H9 (cell line): ENCODE results near the gene FUT1. TPM values are rescaled to one million over a fixed set of nuclear protein-coding genes. Genes with fewer than 3 reads are reported as not detected.

ENCODE experiments used
- DNase-seq: peaks from one replicate; pipeline ENCODE4 v3.0.0-alpha.2; 2017
- H2AFZ ChIP-seq: one replicate; pipeline ENCODE4 v1.6.1; 2013; ENCODE audit warnings: mild to moderate bottlenecking, low read length, control low read depth, moderate library complexity
- H2AK5ac ChIP-seq: 2 replicates; pipeline ENCODE4 v1.6.1; 2013; ENCODE audit warnings: low read length, control low read depth, mixed read lengths; ENCODE audit not compliant: insufficient read length
- H2BK120ac ChIP-seq: one replicate; pipeline ENCODE4 v1.6.1; 2013; ENCODE audit warnings: low read depth, mild to moderate bottlenecking, low read length, control low read depth, inconsistent platforms; ENCODE audit not compliant: poor library complexity, severe bottlenecking
- H2BK12ac ChIP-seq: 2 replicates; pipeline ENCODE4 v1.6.1; 2013; ENCODE audit warnings: low read length, control low read depth, mixed read lengths, low read depth; ENCODE audit not compliant: insufficient read length
- H2BK15ac ChIP-seq: 2 replicates; pipeline ENCODE4 v1.6.1; 2013; ENCODE audit warnings: low read depth, low read length, control low read depth
- H2BK20ac ChIP-seq: one replicate; pipeline ENCODE4 v1.6.1; 2013; ENCODE audit warnings: low read depth, mild to moderate bottlenecking, low read length, control low read depth, inconsistent platforms; ENCODE audit not compliant: poor library complexity, severe bottlenecking
- H2BK5ac ChIP-seq: 2 replicates; pipeline ENCODE4 v1.6.1; 2013; ENCODE audit warnings: low read length, control low read depth, mixed read lengths; ENCODE audit not compliant: insufficient read length
- H3K14ac ChIP-seq: 2 replicates; pipeline ENCODE4 v1.6.1; 2013; ENCODE audit warnings: low read length, control low read depth; ENCODE audit not compliant: insufficient read depth
- H3K18ac ChIP-seq: 2 replicates; pipeline ENCODE4 v1.6.1; 2013; ENCODE audit warnings: low read depth, mild to moderate bottlenecking, mixed read lengths, low read length, control low read depth; ENCODE audit not compliant: insufficient read length
- H3K23ac ChIP-seq: 2 replicates; pipeline ENCODE4 v1.6.1; 2013; ENCODE audit warnings: low read length, control low read depth, mixed read lengths, low read depth; ENCODE audit not compliant: insufficient read length
- H3K23me2 ChIP-seq: 2 replicates; pipeline ENCODE4 v1.6.1; 2013; ENCODE audit warnings: low read depth, mild to moderate bottlenecking, mixed read lengths, low read length, control low read depth; ENCODE audit not compliant: insufficient read length, poor library complexity, severe bottlenecking
- H3K27ac ChIP-seq: 2 replicates; pipeline ENCODE4 v1.5.1; 2013; ENCODE audit warnings: low read length, control low read depth, mixed read lengths, low read depth; ENCODE audit not compliant: insufficient read length
- H3K27me3 ChIP-seq: 2 replicates; pipeline ENCODE4 v1.6.1; 2013; ENCODE audit warnings: low read length, control low read depth, inconsistent platforms; ENCODE audit not compliant: insufficient read depth
- H3K4ac ChIP-seq: 2 replicates; pipeline ENCODE4 v1.6.1; 2013; ENCODE audit warnings: low read depth, mild to moderate bottlenecking, control low read depth, inconsistent platforms, low read length, moderate library complexity
- H3K4me1 ChIP-seq: 2 replicates; pipeline ENCODE4 v1.6.1; 2013; ENCODE audit warnings: low read length, control low read depth, inconsistent platforms; ENCODE audit not compliant: insufficient read depth
- H3K4me2 ChIP-seq: 2 replicates; pipeline ENCODE4 v1.6.1; 2013; ENCODE audit warnings: low read length, control low read depth, mixed read lengths; ENCODE audit not compliant: insufficient read length, insufficient read depth
- H3K56ac ChIP-seq: 2 replicates; pipeline ENCODE4 v1.6.1; 2013; ENCODE audit warnings: low read depth, mild to moderate bottlenecking, mixed read lengths, low read length, control low read depth; ENCODE audit not compliant: insufficient read length
- H3K79me1 ChIP-seq: 2 replicates; pipeline ENCODE4 v1.6.1; 2013; ENCODE audit warnings: low read depth, mild to moderate bottlenecking, moderate library complexity, low read length, control low read depth, inconsistent platforms; ENCODE audit not compliant: insufficient read depth, poor library complexity, severe bottlenecking
- H3K79me2 ChIP-seq: 2 replicates; pipeline ENCODE4 v1.6.1; 2013; ENCODE audit warnings: low read length, control low read depth, inconsistent platforms; ENCODE audit not compliant: insufficient read depth
- H3K9ac ChIP-seq: 2 replicates; pipeline ENCODE4 v1.6.1; 2013; ENCODE audit warnings: low read length, control low read depth, mixed read lengths; ENCODE audit not compliant: insufficient read length; ENCODE audit errors: extremely low read depth
- H3K9me3 ChIP-seq: one replicate; pipeline ENCODE4 v1.6.1; 2013; ENCODE audit warnings: low read depth, low read length, inconsistent platforms; ENCODE audit not compliant: control insufficient read depth
- H3T11ph ChIP-seq: one replicate; pipeline ENCODE4 v1.6.1; 2013; ENCODE audit warnings: mild to moderate bottlenecking, low read length, control low read depth, inconsistent platforms
- H4K20me1 ChIP-seq: one replicate; pipeline ENCODE4 v1.6.1; 2013; ENCODE audit not compliant: control insufficient read depth, insufficient read length, insufficient read depth
- H4K5ac ChIP-seq: 2 replicates; pipeline ENCODE4 v1.6.1; 2013; ENCODE audit warnings: low read depth, mild to moderate bottlenecking, mixed read lengths, low read length, control low read depth; ENCODE audit not compliant: insufficient read length
- H4K8ac ChIP-seq: replicated peaks from 2 replicates; pipeline ENCODE4 v1.6.1; 2013; ENCODE audit warnings: low read length, control low read depth, mixed read lengths, low read depth; ENCODE audit not compliant: insufficient read length
- H4K91ac ChIP-seq: 2 replicates; pipeline ENCODE4 v1.6.1; 2013; ENCODE audit warnings: low read depth, mild to moderate bottlenecking, moderate library complexity, mixed read lengths, low read length, control low read depth; ENCODE audit not compliant: insufficient read length
- H3K27ac Mint-ChIP-seq, 3 experiments: 2 replicates in 2 of 3; 3 replicates in 1 of 3; pipeline ENCODE4 v1.8.0; 2020 to 2021; ENCODE audit warnings: mixed read lengths in 3 of 3, mild to moderate bottlenecking in 1 of 3, moderate library complexity in 1 of 3
- H3K27me3 Mint-ChIP-seq: 2 replicates; pipeline ENCODE4 v1.8.0; 2021; ENCODE audit warnings: low read depth, mild to moderate bottlenecking, moderate library complexity, mixed read lengths
- H3K36me3 Mint-ChIP-seq, 3 experiments: 2 replicates in 2 of 3; 3 replicates in 1 of 3; pipeline ENCODE4 v1.8.0; 2020 to 2021; ENCODE audit warnings: low read depth in 3 of 3, mixed read lengths in 3 of 3; ENCODE audit not compliant: insufficient read depth in 1 of 3
- H3K4me1 Mint-ChIP-seq, 2 experiments: 2 replicates each; pipeline ENCODE4 v1.8.0; 2020; ENCODE audit warnings: mixed read lengths in 2 of 2
- H3K4me3 Mint-ChIP-seq, 2 experiments: 2 replicates in 1 of 2; 3 replicates in 1 of 2; pipeline ENCODE4 v1.8.0; 2020 to 2021; ENCODE audit warnings: mild to moderate bottlenecking in 2 of 2, mixed read lengths in 2 of 2, moderate library complexity in 1 of 2
- H3K9me3 Mint-ChIP-seq, 2 experiments: 2 replicates in 1 of 2; 3 replicates in 1 of 2; pipeline ENCODE4 v1.8.0; 2020; ENCODE audit warnings: mild to moderate bottlenecking in 2 of 2, mixed read lengths in 2 of 2, moderate library complexity in 1 of 2
- CTCF ChIP-seq: fragments of 200-600 bp; sonication (generic); conservative IDR thresholded peaks from 3 replicates; pipeline ENCODE4 v1.8.0; 2021; ENCODE audit warnings: antibody characterized with exemption, mild to moderate bottlenecking
- WGBS: extraction: QIAGEN DNeasy Blood & Tissue Kit; methylation state at CpG from one replicate; pipeline ENCODE4 v1.1.7; 2013; ENCODE audit warnings: missing lambda C conversion rate, low lambda C conversion rate, mixed read lengths; ENCODE audit not compliant: insufficient read length; ENCODE audit errors: extremely low coverage; 5-methylcytosine and 5-hydroxymethylcytosine counted together
- total RNA-seq: library from RNA; stranded (reverse); gene quantifications from 2 replicates; pipeline ENCODE4 v1.2.1, GENCODE V29; 2021

Gene FUT1
- total RNA-seq, 1 experiment from 2014 or later = 16.1 TPM

DNA sequence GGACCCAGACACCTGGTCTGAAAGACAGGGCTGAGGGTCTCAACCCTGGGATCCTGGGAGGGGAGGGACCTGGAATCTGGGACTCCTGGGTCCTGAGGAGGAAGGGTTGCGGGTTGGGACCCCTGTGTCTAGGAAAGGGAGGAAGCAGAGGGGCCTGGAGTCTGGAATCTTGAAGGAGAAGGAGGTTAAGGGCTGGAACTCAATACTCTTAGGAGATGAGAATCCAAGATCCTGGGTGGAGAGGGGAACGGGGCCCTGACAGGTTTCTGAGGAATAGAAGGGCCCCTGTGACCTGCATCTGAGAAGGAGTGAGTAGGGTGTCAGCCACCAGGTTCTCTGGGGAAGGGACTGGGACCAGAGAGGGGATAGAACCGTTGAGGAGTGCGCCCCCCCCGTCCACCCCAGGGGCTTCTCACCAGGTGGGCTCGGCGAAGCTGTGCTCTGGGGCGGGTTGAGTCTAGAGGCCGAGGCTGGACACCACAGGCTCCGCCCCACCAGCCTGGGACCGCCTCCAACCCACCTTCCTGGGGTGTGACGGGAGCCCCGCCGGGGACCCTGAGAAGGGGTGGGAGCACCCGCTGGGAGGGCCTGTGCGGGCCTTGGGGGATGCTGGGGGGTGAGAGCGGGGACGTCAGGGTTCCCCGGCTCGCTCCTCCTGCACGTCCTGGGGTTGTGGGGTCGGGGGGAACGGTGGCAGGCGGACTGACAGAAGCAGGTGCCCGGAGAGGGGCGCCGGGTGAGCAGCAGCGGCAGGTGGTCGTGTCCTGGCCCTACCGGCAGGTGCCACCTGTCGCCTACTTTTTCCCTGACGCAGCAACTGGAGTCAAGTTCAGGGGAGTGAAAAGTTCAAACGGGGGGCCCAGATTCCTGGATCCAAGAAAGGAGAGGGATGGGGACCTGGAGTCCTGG, 32.9 kb downstream of the FUT1 start, which contains the start of gene MAMSTR:
TSS of gene MAMSTR (minus strand) at position 463 of the 909 bp plus-strand sequence. CDS start 694 bp downstream, outside the sequence.
- Histone ChIP-seq H3K4me1 (no peaks in the 10 kb centered on the region; the same call in 1 of the 2 replicates), H3K9me3 (no peaks in the 10 kb centered on the region), H3K56ac (no peak within 1 kb of the TSS), H2BK120ac (no peak within 1 kb of the TSS), H3K23me2 (peaks cover 7% of the 10 kb centered on the region), H4K20me1 (no peaks in the 10 kb centered on the region), H3K79me1 (no peaks in the 10 kb centered on the region), H3K4me2 (peak within 1 kb of the TSS; percentile 45), H4K91ac (no peak within 1 kb of the TSS), H3T11ph (no peak within 1 kb of the TSS), H3K27me3 (no peaks in the 10 kb centered on the region), H3K23ac (no peak within 1 kb of the TSS), H2AFZ (no peak within 1 kb of the TSS), H2BK5ac (no peak within 1 kb of the TSS), H3K79me2 (no peaks in the 10 kb centered on the region), H4K5ac (no peak within 1 kb of the TSS), H3K14ac (peak within 1 kb of the TSS; percentile 19), H2AK5ac (no peak within 1 kb of the TSS), H4K8ac (no peak within 1 kb of the TSS), H3K18ac (no peak within 1 kb of the TSS), H2BK12ac (no peak within 1 kb of the TSS), H3K27ac (no peak within 1 kb of the TSS), H2BK20ac (no peak within 1 kb of the TSS), H2BK15ac (no peak within 1 kb of the TSS), H3K9ac (no peak within 1 kb of the TSS), H3K4ac (no peak within 1 kb of the TSS)
- DNase-seq = peak; percentile 39
- Mint-ChIP-seq H3K4me1 (peaks cover 31 to 45% of the 10 kb centered on the region in 2 experiments), H3K9me3 (no peaks in the 10 kb centered on the region), H3K4me3 (peak within 1 kb of the TSS; percentile 96 to 98), H3K27me3 (no peaks in the 10 kb centered on the region; the same call in 1 of the 2 replicates), H3K36me3 (no peaks in the 10 kb centered on the region), H3K27ac (peak within 1 kb of the TSS in 2 of 3 experiments; percentile 96; a peak in 5 of 7 replicates)
- no CpG with 5 or more reads among the region's 33 CpGs for WGBS
- no peak for TF ChIP-seq CTCF
